ENCODE data around the gene PLXDC2. TPM values are rescaled to one million over a fixed set of nuclear protein-coding genes. Genes with fewer than 3 reads are reported as not detected.

The PLXDC2 gene
- total and polyA plus RNA-seq, 2 donors from 2014 or later: 11.9 to 42.1 TPM

- Histone ChIP-seq H3K27ac (ENCODE audit: low read depth in 2 of 2, low read length in 2 of 2) (no peak overlapping the region), H3K9me3 (ENCODE audit: control insufficient read depth in 2 of 3, insufficient read depth in 1 of 3, low read length in 3 of 3) (no peaks in the 10 kb centered on the region), H3K36me3 (ENCODE audit: control insufficient read depth in 2 of 3, insufficient read depth in 3 of 3, low read length in 3 of 3) (no peaks in the 10 kb centered on the region), H3K4me1 (ENCODE audit: control insufficient read depth in 2 of 3, insufficient read depth in 2 of 3, low read depth in 1 of 3, low read length in 3 of 3) (peaks cover 0 to 13% (median 2%) of the 10 kb centered on the region in 3 donors), H3K4me3 (ENCODE audit: low read length in 3 of 3) (no peak overlapping the region), H3K27me3 (ENCODE audit: control insufficient read depth, insufficient read depth, low read length) (no peaks in the 10 kb centered on the region), H3K9ac (ENCODE audit: low read length in 3 of 3) (no peak overlapping the region)
- no peak for TF ChIP-seq CTCF (IDR thresholded peaks at IDR 0.05; ENCODE audit: borderline replicate concordance, extremely low read depth, insufficient read depth)
- intact Hi-C loops (cut with DNase I): no loop called here
- FAIRE-seq (no peak), DNase-seq (no peak)
These were observed 97.8 kb downstream of the PLXDC2 start for GRCh38 chr10:19913987-19914386.

- Histone ChIP-seq H3K27me3 (ENCODE audit: control insufficient read depth, insufficient read depth, low read length) (no peaks in the 10 kb centered on the region), H3K36me3 (ENCODE audit: control insufficient read depth in 2 of 3, insufficient read depth in 3 of 3, low read length in 3 of 3) (no peaks in the 10 kb centered on the region), H3K9ac (ENCODE audit: low read length in 3 of 3) (no peak overlapping the region), H3K9me3 (ENCODE audit: control insufficient read depth in 2 of 3, insufficient read depth in 1 of 3, low read length in 3 of 3) (no peaks in the 10 kb centered on the region), H3K4me1 (ENCODE audit: control insufficient read depth in 2 of 3, insufficient read depth in 2 of 3, low read depth in 1 of 3, low read length in 3 of 3) (peaks cover 0 to 15% (median 2%) of the 10 kb centered on the region in 3 donors), H3K27ac (ENCODE audit: low read depth in 2 of 2, low read length in 2 of 2) (no peak overlapping the region), H3K4me3 (ENCODE audit: low read length in 3 of 3) (no peak overlapping the region)
- FAIRE-seq (peak; percentile 29), DNase-seq (no peak)
- TF ChIP-seq CTCF (IDR thresholded peaks at IDR 0.05; ENCODE audit: borderline replicate concordance, extremely low read depth, insufficient read depth): no peak
- intact Hi-C loops (cut with DNase I): no loop called here
These were observed 98.9 kb downstream of the PLXDC2 start for GRCh38 chr10:19915125-19915524.

GRCh38 chr10:19915816-19916215 lies 99.6 kb downstream of the PLXDC2 start:
- Histone ChIP-seq H3K9me3 (ENCODE audit: control insufficient read depth in 2 of 3, insufficient read depth in 1 of 3, low read length in 3 of 3) (no peaks in the 10 kb centered on the region), H3K36me3 (ENCODE audit: control insufficient read depth in 2 of 3, insufficient read depth in 3 of 3, low read length in 3 of 3) (no peaks in the 10 kb centered on the region), H3K9ac (ENCODE audit: low read length in 3 of 3) (no peak overlapping the region), H3K27ac (ENCODE audit: low read depth in 2 of 2, low read length in 2 of 2) (no peak overlapping the region), H3K4me1 (ENCODE audit: control insufficient read depth in 2 of 3, insufficient read depth in 2 of 3, low read depth in 1 of 3, low read length in 3 of 3) (peaks cover 0 to 15% (median 2%) of the 10 kb centered on the region in 3 donors), H3K27me3 (ENCODE audit: control insufficient read depth, insufficient read depth, low read length) (no peaks in the 10 kb centered on the region), H3K4me3 (ENCODE audit: low read length in 3 of 3) (no peak overlapping the region)
- no peak for FAIRE-seq
- intact Hi-C loops (cut with DNase I): no loop called here
- DNase-seq: no peak
- TF ChIP-seq CTCF (IDR thresholded peaks at IDR 0.05; ENCODE audit: borderline replicate concordance, extremely low read depth, insufficient read depth): no peak

Data from kidney (tissue), 14 donors.